HG03558 (cell line): ENCODE results near the gene IL22.

ENCODE experiments used
- ATAC-seq: cut with Tn5 transposase; IDR thresholded peaks from one replicate; pipeline ENCODE4 v1.9.1; 2021; ENCODE audit warnings: moderate number of reproducible peaks; ENCODE audit not compliant: unreplicated experiment; ENCODE audit errors: extremely low read depth

Gene IL22, protein sequence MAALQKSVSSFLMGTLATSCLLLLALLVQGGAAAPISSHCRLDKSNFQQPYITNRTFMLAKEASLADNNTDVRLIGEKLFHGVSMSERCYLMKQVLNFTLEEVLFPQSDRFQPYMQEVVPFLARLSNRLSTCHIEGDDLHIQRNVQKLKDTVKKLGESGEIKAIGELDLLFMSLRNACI

DNA sequence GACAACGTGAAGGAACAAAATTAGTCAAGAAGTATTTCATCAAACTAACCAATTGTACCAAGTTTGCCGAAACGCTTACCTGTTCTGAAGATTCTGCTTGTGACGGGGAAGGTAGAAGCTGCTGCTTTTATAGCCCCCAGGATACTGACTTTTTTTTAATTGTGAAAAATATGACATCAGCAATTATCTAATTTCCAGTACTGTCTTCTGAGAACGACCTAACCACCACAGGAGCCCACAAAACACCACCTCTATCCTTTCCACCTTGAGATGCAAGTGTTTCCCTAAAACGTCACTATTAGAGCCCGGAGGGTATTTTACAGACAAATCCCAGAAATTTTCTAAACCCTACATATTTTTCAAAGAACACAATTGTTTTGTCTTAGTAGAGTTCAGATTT, at the start of gene IL22:
Gene IL22 (minus strand): TSS at position 101 of the 400 bp plus-strand sequence. CDS start 156 bp downstream, outside the sequence.
- ATAC-seq, result no peak

DNA sequence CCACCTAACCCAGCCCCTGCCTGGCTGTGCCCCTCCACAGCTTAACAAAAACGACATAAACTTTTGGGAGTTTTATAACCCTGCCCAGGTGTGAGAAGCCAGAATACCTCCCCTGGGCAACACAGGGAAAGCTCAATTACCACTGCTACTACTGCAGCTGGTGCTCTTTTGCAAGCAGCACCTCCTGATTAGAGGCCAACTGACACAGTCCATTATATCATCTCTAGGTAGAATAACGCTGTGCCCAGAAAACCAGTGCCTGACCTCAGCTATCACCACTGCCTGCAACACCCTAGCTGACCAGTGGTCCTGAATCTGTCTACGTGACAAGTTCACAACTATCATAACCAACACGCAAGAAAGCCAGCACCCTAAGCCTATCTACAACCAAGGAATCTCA, 44.5 kb upstream of the IL22 start:
- no peak for ATAC-seq

DNA sequence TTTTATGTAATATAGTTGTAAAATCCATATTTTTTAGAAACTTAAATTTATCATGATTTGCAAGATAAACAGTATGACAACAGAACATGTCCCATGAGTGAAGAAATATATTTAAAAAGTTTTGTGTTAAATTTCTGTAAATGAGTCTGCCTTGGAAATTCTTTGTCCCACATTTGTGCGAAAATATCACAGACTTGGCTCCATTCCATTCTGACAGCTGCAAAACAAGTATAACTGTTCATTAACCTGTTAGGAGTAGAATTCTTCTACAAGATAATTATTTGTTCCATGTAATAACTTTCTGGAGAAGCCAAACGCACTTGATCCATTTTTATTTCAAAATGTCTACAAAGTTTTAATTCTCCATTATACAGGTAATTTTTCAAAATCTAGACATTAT, 40.8 kb upstream of the IL22 start:
- ATAC-seq, result no peak

DNA sequence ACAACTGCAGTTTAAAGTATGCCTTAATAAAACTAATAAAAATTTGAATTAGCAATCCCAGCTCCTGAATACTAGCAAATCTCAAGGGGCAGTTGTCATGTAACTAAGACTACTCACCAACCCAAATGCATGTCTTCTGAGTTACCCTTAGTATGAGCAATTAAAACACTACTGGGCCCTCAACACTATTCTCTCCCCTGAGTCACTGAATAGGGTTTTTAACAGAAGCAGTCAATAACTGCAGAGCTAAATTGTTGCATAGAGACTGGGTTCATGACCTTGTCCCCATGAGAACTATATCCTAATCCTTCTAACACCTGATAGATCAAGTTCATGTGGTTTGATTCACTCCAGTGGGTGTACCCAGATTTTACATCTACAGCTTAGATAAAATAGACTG, 39.9 kb upstream of the IL22 start:
- no peak for ATAC-seq

DNA sequence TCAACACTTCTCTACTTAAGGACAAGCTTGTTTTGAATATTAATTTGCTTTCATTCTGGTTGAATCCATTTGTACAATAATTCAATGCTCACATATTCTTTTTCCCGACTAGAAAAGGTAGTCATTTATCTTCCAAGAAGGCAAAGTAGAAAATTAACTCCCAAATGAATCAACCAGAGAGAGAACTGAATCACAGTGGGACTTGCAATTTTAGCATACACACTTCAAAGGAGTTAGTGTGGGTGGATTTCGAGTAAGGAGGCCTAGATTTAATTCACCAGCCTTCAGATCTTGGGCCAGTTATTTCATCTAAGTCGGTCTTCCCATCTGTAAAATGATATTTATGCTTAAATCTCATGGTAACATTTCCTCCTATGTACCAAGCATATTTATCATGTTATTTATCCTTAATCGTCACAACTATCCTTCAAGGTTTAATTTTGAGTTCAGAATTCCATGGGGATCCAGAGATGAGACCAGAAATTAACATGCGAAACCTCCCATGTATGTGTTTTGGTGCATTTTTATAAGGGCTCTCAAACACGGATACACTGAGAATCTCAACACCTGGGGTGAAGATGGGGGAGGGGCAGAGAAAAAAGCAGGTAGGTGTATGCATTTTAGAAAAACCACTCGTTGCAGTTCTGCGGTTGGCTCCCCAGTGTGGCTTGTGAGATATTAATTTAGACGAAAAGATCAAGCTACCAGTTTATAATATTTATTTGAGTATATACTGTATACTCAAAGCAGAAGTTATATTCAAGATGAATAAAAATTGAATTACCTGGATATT, 38.9 kb upstream of the IL22 start:
- no peak for ATAC-seq

DNA sequence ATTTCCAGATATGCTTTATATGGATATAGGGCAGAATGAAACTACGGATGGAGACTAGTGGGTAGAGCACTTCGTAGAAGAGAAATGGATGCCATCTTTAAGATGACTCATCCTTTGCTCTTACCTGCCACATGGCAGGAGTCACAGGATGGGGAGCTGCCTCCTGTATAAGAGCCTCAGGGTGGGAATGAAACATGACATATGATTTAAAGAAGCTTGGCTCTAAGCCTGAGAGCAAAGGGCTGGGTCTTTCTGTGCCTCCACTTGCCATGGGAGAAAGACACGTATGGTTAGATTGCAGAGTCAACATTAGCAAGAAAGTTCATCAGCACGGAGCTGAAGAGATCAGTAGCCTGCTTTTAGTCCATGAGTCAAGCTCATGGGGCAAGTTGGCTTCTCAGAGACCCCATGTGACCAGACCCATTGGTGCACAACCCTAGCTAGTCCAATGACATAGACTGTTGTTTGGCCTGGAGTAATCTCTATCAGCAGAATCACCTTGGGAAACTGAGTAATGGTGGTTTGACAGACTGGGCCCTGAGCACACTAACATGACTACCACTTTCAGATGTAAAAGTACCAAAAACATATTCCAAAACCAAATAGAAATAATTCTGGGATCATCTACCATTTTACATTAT, 38.1 kb upstream of the IL22 start:
- no peak for ATAC-seq

DNA sequence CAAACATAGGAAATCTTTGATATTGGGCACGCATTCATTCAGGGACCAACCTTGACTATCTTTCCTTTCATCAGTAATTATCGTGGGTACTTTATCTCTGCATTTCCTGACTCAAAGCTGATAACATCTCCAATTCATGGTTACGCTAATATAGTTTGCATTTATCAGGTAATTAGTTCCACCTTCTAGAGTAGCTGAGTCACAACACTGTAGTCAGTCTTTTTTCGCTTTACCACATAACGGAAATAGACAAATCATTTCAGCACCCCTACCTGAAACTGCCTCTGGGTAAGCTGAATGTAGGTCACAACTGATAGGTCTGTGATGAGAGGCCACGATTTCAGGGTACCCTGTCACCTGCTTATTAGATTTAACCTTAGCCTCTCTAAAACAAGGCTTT, 36.7 kb upstream of the IL22 start:
- peak; percentile 96 for ATAC-seq

DNA sequence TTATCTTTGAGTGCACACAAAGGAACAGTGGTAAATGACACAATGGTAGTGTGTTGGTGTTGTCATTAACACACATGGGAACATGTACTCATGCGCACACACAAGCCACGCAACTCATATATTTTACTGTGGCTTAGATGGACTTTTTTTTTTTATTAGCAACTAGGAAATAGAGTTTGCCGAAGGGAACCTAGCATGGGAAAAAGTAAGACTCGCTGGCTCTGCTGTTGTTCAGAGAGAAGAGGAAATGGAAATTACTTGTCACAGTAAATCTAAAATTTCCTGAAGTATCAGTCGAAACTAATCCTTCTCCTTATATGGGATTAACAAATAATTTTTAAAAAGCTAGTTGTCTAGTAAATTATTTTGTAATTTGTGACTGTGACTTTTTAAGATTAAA, 33.7 kb upstream of the IL22 start:
- ATAC-seq, result no peak

DNA sequence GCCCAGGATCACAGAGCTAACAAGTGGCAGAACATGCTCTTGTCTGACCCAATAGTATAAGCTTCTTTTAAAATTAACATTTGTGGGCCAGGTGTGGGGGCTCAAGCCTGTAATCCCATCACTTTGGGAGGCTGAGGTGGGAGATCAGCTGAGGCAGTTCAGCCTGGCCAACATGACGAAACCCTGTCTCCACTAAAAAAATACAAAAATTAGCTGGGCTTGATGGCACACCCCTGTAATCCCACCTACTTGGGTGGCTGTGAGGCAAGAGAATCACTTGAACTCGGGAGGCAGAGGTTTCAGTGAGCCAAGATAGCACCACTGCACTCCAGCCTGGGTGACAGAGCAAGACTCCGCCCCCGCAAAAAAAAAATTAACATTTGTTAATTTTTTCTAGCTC, 33.0 kb upstream of the IL22 start:
- no peak for ATAC-seq

DNA sequence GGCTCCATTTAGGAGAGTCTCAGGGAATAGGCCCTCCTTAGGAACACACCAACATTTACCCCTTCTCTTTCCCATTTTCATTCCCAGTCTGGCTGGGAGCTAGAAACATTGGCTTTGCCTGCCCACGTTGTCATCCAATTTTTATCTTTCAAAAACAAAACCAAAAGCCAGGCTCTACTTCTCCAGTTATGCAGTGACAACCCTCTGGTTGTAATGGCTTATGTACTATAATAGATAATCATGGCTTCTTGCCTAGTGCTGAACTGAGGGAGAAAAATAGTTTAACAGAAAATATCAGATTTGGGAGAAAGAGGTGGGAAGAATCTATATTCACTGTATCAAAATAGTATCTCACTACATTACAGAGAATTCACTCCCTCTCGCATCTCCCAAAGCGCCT, 32.1 kb upstream of the IL22 start:
- ATAC-seq, result no peak

DNA sequence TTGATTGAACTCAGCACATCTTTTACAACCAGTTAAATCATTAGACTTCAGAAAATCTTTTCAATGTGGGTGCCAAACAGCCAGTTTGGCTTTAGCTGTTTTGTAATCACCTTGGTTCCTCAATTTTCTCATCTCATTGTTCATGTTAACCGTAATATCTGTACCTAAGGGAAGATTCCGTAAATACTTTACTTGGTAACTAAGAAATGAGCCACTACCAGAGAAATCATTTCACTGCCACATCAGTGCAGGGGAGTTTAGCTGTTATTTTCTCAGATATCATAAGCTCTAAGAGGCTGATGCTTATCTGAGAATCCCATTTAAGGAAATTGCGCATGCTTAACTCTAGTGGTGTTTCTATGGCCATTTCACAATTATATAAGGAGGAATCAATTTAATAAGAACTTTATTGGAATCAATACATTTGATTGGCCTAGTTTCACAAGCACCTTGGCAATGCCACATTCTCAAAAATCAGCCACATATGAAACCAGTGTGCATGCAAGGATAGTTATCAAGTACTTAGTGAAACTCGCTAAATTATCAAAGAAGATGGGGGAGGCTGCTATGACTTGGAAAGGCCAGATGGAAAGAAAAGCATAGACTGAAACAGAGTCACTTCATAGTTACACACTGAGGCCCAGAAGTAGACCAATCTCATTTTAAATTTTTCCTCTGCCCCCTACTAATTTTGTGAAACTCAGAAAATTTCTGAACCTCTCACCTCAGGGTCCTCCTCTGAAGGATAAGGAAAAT, 28.1 kb upstream of the IL22 start:
- ATAC-seq, result no peak

DNA sequence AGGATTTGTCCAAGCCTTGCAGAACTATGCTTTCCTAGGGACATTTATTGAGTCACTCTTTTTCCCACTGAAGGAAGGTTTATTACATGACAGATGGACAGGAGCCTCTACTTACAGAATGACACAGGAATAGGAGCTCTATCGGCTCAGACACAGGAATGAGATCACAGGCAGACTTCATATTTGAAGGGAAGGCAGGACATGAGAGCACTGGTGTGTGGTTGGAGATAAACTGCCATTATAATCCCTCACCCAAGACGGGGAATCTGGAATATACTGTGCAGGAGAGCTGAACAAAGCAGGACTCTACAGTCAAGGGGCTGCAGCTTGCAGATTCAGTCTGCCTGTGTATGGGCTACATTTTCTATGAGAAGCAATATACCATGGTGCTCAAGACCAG, 26.8 kb upstream of the IL22 start:
- ATAC-seq, result no peak

DNA sequence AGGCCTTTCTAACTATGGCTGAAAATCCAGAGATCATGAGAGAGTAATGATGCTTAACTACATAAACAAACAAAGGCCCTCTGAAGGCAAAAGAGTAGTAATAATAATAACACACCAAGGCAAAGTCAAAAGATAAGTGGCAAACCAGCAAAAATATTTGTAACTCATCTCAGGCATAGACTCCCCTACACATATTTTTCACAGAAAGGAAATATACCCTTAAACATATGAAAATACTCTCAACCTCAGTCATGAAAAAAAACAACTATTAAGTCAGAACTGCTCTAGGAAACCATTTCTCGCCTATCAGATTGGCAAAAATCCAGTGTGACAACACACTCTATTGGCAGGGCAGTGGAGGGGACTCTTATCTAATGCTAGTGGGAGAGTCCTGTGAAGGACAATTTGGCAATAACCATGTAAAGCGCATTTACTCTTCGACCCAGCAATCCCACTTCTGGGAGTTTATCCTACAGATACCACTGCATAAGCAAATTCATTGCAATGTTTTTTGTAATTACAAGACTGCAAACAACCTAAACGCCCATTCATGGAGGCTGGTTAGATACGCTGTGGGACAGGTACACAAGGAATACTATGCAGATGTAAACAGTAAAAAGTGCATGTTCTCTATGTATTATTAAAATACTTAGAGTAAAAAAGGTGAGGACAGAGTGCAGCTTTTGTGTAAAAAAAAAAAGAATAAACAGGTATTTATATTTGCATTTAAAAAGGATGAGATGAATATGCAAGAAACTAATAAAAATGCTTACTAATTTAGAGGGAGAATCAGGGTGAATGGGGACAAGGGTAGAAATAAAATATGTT, 26.0 kb upstream of the IL22 start:
- no peak for ATAC-seq

DNA sequence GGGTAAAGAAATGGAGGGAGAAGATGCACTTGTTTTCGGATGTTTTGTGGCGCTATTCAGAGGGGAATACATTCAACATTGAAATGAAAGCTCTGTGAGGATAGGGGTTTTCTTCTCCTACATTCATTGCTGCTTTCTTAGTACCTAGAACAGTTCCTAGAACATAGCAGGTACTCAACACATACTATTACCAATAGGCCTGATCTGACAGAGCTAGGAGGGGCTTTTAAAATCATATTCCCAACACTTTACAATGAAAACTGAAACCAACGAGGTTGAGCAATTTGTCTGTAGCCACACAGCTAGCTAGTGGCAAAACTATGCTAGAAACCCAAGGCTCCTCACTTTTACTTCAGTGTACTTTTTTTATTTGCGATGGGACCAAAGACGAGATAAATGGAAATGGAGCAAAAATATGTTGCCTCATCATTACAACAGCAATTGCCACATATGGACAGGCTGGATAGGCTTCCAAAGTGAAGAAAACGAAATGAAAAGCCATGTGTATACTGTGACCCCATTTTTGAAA, 23.1 kb upstream of the IL22 start:
- no peak for ATAC-seq

DNA sequence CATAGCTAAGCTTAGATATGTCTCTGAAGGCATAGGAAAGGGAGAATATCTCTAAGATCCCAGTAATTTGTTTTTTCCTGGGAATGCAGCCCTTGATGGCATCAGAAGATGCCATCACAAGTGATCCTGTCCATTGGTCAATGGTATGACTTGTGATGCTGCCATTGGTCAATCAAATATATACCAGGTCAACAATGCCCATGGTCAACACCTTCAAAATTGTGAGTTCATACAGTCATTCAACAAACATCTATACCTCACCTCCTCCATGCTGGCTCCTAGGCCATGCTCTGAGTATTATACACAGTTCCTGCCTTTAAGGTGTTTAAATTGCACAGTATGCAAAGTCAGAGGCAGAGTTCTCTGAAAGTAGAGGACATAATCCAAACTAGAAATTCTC, 19.3 kb upstream of the IL22 start:
- no peak for ATAC-seq

DNA sequence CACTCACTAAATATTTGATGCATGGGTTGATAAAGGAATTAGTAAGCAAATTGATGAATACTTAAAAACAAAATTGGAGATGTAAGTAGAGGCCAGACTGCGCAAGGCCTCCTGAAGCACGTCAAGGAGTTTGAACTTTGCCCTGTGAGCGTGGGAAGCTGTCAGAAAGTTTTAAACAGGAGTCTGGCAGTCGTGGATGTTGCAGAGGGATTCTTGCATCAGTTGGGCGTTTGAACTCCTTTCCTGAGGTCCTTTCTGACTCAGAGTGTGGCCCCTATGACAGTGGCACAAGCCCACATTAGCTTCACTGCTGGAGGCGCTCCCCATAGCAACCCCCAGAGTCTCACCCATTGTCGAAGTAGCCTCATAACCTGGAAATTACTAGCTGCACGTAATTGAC, 17.9 kb upstream of the IL22 start:
- no peak for ATAC-seq

DNA sequence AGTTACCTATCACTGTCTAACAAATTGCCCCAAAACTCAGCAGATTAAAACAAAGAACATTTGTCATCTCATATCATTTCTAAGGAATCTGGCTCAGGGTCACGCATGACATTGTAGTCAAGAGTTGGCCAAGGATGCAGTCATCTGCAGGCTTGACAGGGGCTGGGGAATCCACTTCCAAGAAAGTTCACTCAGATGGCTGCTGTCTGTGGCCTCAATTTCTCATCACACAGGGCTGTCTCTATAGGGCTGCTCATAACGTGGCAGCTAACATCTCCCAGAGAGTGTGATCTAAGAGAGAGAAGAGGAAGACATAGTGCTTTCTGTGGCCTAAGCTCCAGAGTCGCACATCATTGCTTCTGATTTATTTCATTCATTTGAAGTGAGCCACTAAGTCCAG, 17.0 kb upstream of the IL22 start:
- no peak for ATAC-seq

DNA sequence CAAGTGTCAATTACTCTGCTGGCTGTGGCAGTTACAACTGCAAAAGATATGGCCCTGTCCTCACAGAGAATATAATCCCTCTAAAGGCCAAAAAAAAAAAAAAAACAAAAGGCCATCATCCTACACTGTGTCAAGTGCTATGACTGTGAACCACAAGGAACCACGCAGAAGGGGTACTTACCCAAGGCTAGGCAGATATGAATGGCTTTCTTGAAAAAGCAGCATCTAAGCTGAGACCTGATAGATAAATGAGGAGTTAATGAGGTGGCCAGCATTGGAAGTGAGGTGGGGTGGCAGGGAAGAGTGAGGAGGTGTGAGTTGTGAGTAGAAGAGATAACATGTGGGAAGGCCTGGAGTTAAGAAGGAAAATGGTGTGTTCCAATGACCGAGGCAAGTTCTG, 16.4 kb upstream of the IL22 start:
- no peak for ATAC-seq

DNA sequence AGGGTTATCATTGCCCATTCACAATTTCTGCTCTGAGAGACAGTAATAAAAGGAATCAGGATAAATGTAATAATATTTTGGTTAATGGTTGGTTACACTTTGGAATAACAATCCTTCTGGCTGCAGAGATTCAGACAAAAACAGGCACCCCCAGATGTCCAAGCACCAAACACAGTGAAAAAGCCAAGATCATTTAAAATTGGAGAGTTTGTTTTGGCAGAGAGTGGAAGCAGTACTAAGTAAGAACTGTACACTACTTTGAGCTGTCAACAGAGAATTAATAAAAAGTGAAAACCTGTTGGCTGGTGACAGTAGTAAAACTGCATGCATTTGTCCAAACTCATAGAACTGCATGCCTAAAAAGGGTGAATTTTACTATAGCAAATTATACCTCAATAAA, 15.6 kb upstream of the IL22 start:
- ATAC-seq, result no peak

DNA sequence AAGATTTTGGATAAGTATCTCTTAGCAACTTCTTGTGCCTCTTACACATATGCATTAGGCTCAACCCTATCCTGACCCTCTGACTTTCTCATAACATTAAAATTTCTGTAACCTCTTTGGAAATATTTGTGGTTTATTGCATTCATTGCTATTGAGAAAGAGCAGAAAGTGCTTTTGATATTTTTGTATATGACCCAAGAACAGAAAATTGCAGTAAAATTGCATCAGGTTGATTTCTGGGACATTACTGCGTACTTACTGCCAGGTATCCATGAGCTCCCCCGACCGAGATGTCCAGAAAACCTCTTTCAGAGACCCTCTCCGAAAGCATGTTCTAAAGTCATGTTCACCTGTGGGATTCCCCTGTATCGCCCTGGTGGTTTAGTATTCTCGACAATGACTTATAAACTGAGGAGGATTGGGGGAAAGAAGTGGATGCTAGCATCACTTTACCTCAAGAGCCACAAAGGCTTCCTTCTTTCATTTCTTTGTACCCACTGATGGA, 14.5 kb upstream of the IL22 start:
- ATAC-seq, result no peak
